Measurements from ENCODE around the gene JAML. TPM values are rescaled to one million over a fixed set of nuclear protein-coding genes. Genes with fewer than 3 reads are reported as not detected.

The JAML gene
- total RNA-seq, 1 donor from 2014 or later, result 20.8 TPM

Other genes with a start within 250 kb of the JAML start
- gene IL10RA, start 238.6 kb downstream of the JAML start, total RNA-seq, result 29.5 TPM
- not detected for gene TMPRSS4, start 147.9 kb downstream of the JAML start, total RNA-seq
- gene SMIM35, start 138.0 kb downstream of the JAML start, total RNA-seq, result not detected
- gene SCN4B, start 72.2 kb downstream of the JAML start, total RNA-seq, result 2.9 TPM
- gene SCN2B, start 48.4 kb downstream of the JAML start, total RNA-seq, result 2.7 TPM
- gene MPZL3, start 27.4 kb upstream of the JAML start, total RNA-seq, result 2.7 TPM
- 49.6 TPM for gene MPZL2, start 39.3 kb upstream of the JAML start, total RNA-seq
- 2.5 TPM for gene CD3E, start 79.7 kb upstream of the JAML start, total RNA-seq
- gene CD3D, start 117.7 kb upstream of the JAML start, total RNA-seq, result 3.8 TPM
- 1.2 TPM for gene CD3G, start 119.3 kb upstream of the JAML start, total RNA-seq
- 40.8 TPM for gene UBE4A, start 134.6 kb upstream of the JAML start, total RNA-seq
- 117 TPM for gene ATP5MG, start 176.6 kb upstream of the JAML start, total RNA-seq
- gene KMT2A, start 211.5 kb upstream of the JAML start, total RNA-seq, result 132 TPM